SU-DHL-6 (cell line): ENCODE measurements around the gene BEST1.

Experiments
- H2AFZ ChIP-seq: fragments of 200-600 bp; sonication (generic); 2 replicates; pipeline ENCODE4 v1.6.1; 2014; ENCODE audit warnings: low read depth, mild to moderate bottlenecking, moderate library complexity, mixed read lengths, antibody characterized with exemption, low read length; ENCODE audit not compliant: severe bottlenecking
- H3F3A ChIP-seq: fragments of 200-600 bp; shearing (Covaris generic); 2 replicates; pipeline ENCODE4 v1.6.0; 2016; ENCODE audit warnings: antibody characterized with exemption, mild to moderate bottlenecking; ENCODE audit not compliant: insufficient read depth
- H3K27ac ChIP-seq: fragments of 200-600 bp; sonication (generic); 2 replicates; pipeline ENCODE4 v1.5.1; 2016; ENCODE audit warnings: low read depth, mild to moderate bottlenecking, low read length, moderate library complexity, mixed read lengths
- H3K27me3 ChIP-seq: fragments of 200-600 bp; sonication (generic), shearing (Covaris generic); 2 replicates; pipeline ENCODE4 v1.6.0; 2014; ENCODE audit warnings: mild to moderate bottlenecking, low read length
- H3K36me3 ChIP-seq: fragments of 200-600 bp; sonication (generic); 2 replicates; pipeline ENCODE4 v1.6.1; 2014; ENCODE audit warnings: mild to moderate bottlenecking, low read length, mixed read lengths
- H3K4me2 ChIP-seq: fragments of 300-600, 200-600 bp; shearing (Covaris generic), sonication (generic); 2 replicates; pipeline ENCODE4 v1.6.0; 2014; ENCODE audit warnings: low read length, low read depth, mild to moderate bottlenecking; ENCODE audit not compliant: poor library complexity, severe bottlenecking
- H3K4me3 ChIP-seq: fragments of 200-600 bp; sonication (generic); 2 replicates; pipeline ENCODE4 v1.5.1; 2014; ENCODE audit warnings: antibody characterized with exemption, low read length, mild to moderate bottlenecking, mixed read lengths; ENCODE audit not compliant: insufficient read depth, poor library complexity, severe bottlenecking
- H3K79me2 ChIP-seq: fragments of 200-600 bp; sonication (generic); 2 replicates; pipeline ENCODE4 v1.6.1; 2014; ENCODE audit warnings: mild to moderate bottlenecking, low read length, moderate library complexity; ENCODE audit not compliant: insufficient read depth
- H3K9ac ChIP-seq: fragments of 200-600 bp; sonication (generic); 2 replicates; pipeline ENCODE4 v1.7.0; 2014; ENCODE audit warnings: mild to moderate bottlenecking, low read length
- H3K9me2 ChIP-seq: fragments of 200-600 bp; sonication (generic); replicated peaks from 2 replicates; pipeline ENCODE4 v1.6.1; 2014; ENCODE audit warnings: low read length; ENCODE audit not compliant: insufficient read depth
- H3K9me3 ChIP-seq: fragments of 200-600 bp; sonication (generic); 2 replicates; pipeline ENCODE4 v1.6.1; 2014; ENCODE audit warnings: low read length, mixed read lengths; ENCODE audit not compliant: insufficient read depth
- H4K20me1 ChIP-seq: fragments of 200-600 bp; sonication (generic); 2 replicates; pipeline ENCODE4 v1.6.1; 2014; ENCODE audit warnings: low read depth, mild to moderate bottlenecking, antibody characterized with exemption, low read length, moderate library complexity, mixed read lengths
- EZH2phosphoT487 ChIP-seq: fragments of 200-600 bp; sonication (generic), shearing (Covaris generic); conservative IDR thresholded peaks from 2 replicates; pipeline ENCODE4 v1.6.1; 2018; ENCODE audit warnings: mild to moderate bottlenecking, antibody characterized with exemption, low read length, moderate library complexity, mixed read lengths
- TF ChIP-seq, protein P1 (sequence below): fragments of 200-600 bp; sonication (generic); IDR thresholded peaks from one replicate; pipeline ENCODE4 v1.5.1; 2017; ENCODE audit warnings: antibody characterized with exemption, mild to moderate bottlenecking, low read length, moderate library complexity; ENCODE audit not compliant: insufficient read depth, poor library complexity, severe bottlenecking

Gene BEST1

DNA sequence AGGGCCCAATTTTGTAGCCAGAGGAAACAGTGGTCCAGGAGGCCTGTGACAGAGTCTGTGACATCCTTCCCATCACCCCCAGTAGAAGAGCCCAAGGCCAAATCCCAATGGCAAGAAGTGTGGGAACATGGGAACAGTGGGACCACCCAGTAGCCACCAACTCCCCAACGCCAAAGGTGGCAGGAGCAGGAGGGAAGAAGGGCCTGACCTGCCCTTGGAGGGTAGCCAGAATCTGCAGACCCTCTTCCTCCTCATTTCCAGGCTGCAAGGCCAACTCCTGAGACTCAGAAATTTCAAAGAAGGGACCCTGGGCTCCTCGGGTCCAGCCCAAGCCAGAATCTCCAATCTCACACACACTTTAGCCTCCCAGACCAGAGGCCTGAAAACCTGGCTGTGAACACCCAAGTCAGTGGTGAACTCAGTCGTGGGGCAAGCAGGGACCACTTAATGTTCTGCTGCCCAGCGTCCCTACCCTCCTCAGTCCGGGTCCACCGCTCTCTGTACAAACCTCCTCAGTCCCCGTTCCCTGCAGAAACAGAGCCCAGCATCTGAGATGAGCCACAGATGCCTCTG lies 38.9 kb upstream of the BEST1 start:
- H3F3A ChIP-seq, result no peaks in the 10 kb centered on the region
- H3K36me3 ChIP-seq, result no peaks in the 10 kb centered on the region
- no peaks in the 10 kb centered on the region for H3K9me3 ChIP-seq
- H4K20me1 ChIP-seq, result no peaks in the 10 kb centered on the region
- H3K27me3 ChIP-seq, result no peaks in the 10 kb centered on the region
- H3K9me2 ChIP-seq, result no peaks in the 10 kb centered on the region
- no peak overlapping the region for H3K4me3 ChIP-seq
- no peak overlapping the region for H2AFZ ChIP-seq
- H3K4me2 ChIP-seq, result no peak overlapping the region
- no peak overlapping the region for H3K27ac ChIP-seq
- H3K9ac ChIP-seq, result no peak overlapping the region
- TF ChIP-seq, protein P1, sequence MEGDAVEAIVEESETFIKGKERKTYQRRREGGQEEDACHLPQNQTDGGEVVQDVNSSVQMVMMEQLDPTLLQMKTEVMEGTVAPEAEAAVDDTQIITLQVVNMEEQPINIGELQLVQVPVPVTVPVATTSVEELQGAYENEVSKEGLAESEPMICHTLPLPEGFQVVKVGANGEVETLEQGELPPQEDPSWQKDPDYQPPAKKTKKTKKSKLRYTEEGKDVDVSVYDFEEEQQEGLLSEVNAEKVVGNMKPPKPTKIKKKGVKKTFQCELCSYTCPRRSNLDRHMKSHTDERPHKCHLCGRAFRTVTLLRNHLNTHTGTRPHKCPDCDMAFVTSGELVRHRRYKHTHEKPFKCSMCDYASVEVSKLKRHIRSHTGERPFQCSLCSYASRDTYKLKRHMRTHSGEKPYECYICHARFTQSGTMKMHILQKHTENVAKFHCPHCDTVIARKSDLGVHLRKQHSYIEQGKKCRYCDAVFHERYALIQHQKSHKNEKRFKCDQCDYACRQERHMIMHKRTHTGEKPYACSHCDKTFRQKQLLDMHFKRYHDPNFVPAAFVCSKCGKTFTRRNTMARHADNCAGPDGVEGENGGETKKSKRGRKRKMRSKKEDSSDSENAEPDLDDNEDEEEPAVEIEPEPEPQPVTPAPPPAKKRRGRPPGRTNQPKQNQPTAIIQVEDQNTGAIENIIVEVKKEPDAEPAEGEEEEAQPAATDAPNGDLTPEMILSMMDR, result no peak
- TF ChIP-seq EZH2phosphoT487, result no peak
- no peaks in the 10 kb centered on the region for H3K79me2 ChIP-seq

DNA sequence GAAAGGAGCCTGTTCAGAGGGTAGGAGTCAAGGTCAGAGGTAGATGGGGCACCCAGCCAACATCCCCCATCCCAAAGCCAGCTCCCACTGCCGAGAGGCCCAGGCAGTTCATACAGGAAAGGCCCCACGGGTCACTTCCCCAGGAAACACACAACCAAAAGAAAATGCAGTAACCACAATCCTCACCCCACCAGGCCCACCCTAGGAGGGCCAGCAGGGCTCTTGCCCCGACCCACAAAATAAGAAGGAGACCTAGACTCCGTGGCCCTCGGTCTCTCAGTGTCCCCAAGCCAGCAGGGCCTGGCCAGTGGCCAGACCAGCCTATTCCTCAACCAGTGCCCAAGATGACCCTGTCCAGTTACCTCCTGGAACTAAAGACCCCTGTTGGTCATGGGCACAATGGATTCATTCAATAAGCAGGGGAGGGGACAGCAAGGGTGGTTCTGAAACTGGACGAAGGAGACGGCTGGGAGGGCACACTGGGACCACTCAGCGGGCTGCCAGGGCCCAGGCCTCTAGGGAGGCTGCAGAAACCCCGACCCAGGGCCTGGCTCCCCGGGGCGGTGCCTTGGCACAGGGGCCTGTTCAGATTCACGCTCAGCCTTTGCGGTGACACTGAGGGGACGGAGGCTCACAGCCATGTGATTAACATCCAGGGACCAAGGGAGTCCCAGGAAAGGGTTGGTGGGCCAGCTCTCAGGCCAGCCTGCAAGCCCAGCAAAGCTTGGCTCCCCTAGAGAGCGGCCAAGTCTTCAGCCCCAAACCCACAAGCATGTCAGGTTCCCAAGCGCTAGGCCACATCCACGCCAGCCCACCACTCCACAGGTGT lies 38.2 kb upstream of the BEST1 start:
- Histone ChIP-seq H4K20me1 (no peaks in the 10 kb centered on the region), H3K9me3 (no peaks in the 10 kb centered on the region), H3K4me2 (no peak overlapping the region), H2AFZ (no peak overlapping the region), H3K36me3 (no peaks in the 10 kb centered on the region), H3K79me2 (no peaks in the 10 kb centered on the region), H3K27ac (no peak overlapping the region), H3K9ac (no peak overlapping the region), H3K9me2 (no peaks in the 10 kb centered on the region), H3F3A (no peaks in the 10 kb centered on the region), H3K27me3 (no peaks in the 10 kb centered on the region), H3K4me3 (no peak overlapping the region)
- TF ChIP-seq, protein P1, result no peak
- no peak for TF ChIP-seq EZH2phosphoT487

DNA sequence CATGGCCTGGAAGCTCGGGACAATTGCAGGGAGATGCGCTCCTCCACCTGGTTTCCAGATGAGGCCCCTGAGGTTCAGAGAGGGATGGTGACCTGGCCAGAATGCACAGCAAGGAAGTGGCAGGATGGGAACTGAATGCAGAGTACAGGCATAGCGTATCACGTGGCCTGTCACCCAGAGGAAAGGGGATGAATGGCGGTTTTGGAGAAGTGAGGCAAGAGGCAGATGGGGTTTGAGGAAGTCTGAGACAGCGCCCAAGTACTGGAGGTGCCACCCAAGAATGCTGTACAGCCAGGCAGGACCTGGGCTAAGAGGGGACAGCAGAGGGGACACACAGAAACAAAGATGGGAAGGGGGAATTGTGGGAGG lies 37.6 kb upstream of the BEST1 start:
- no peak overlapping the region for H3K27ac ChIP-seq
- H3K79me2 ChIP-seq, result no peaks in the 10 kb centered on the region

More for the DNA sequence above, 37.6 kb upstream of the BEST1 start:
- Histone ChIP-seq H2AFZ (no peak overlapping the region), H3K4me2 (no peak overlapping the region), H3K9me2 (no peaks in the 10 kb centered on the region), H3K9ac (no peak overlapping the region), H3K36me3 (no peaks in the 10 kb centered on the region), H3K9me3 (no peaks in the 10 kb centered on the region), H3K4me3 (no peak overlapping the region), H3K27me3 (no peaks in the 10 kb centered on the region), H3F3A (no peaks in the 10 kb centered on the region), H4K20me1 (no peaks in the 10 kb centered on the region)
- no peak for TF ChIP-seq EZH2phosphoT487
- TF ChIP-seq, protein P1, result no peak
